AG09319 (cell line): ENCODE data around the gene DEF6.

Experiments used
- DNase-seq: peaks from one replicate; pipeline ENCODE4 v3.0.0-alpha.2; 2010; ENCODE audit warnings: low read depth; ENCODE audit errors: extremely low read depth
- CTCF ChIP-seq: IDR thresholded peaks from 2 replicates; pipeline ENCODE4 v1.5.1; 2011; ENCODE audit warnings: low read depth, mild to moderate bottlenecking, inconsistent platforms, low read length, moderate library complexity

Gene DEF6

GRCh38 chr6:35370785-35371493 lies 73.3 kb downstream of the DEF6 start:
- DNase-seq, result no peak
- TF ChIP-seq CTCF, result no peak
